Transverse colon (tissue), 4 donors: ENCODE results near the gene HECTD1. TPM values are rescaled to one million over a fixed set of nuclear protein-coding genes. Genes with fewer than 3 reads are reported as not detected.

ENCODE experiments used
- DNase-seq: peaks from one replicate; pipeline ENCODE4 v3.0.0-alpha.2; 2019
- H3K27ac ChIP-seq, 4 donors: fragments of 200-600 bp; sonication (generic); 2 replicates each; pipeline ENCODE4 v1.5.1; 2016 to 2018; ENCODE audit warnings: inconsistent platforms in 4 of 4
- H3K27me3 ChIP-seq: fragments of 200-600 bp; sonication (generic); 2 replicates; pipeline ENCODE4 v1.5.1; 2017; ENCODE audit warnings: inconsistent platforms
- H3K36me3 ChIP-seq, 4 donors: fragments of 200-600 bp; sonication (generic); 2 replicates each; pipeline ENCODE4 v1.5.1; 2017 to 2019; ENCODE audit warnings: inconsistent platforms in 4 of 4
- H3K4me1 ChIP-seq, 4 donors: fragments of 200-600 bp; sonication (generic); 2 replicates each; pipeline ENCODE4 v1.5.1; 2017 to 2020; ENCODE audit warnings: inconsistent platforms in 4 of 4
- H3K4me3 ChIP-seq, 4 donors: fragments of 200-600 bp; sonication (generic); 1 replicate in 1 of 4; 2 replicates in 3 of 4; pipeline versions ENCODE4 v1.5.1 to v1.6.1; 2017 to 2019; ENCODE audit warnings: inconsistent platforms in 4 of 4
- H3K9me3 ChIP-seq, 2 donors: fragments of 200-600 bp; sonication (generic); 2 replicates each; pipeline ENCODE4 v1.5.1; 2017 to 2019; ENCODE audit warnings: inconsistent platforms in 2 of 2
- CTCF ChIP-seq, 5 experiments: fragments of 200-600 bp in 3 of 5; fragments of 450-650 bp in 2 of 5; sonication (generic) in 3 of 5; IDR thresholded peaks; 1 replicate in 2 of 5; 2 replicates in 3 of 5; pipeline ENCODE4 v1.5.1; 2016 to 2017; ENCODE audit warnings: antibody characterized with exemption in 5 of 5, inconsistent platforms in 3 of 5, mild to moderate bottlenecking in 2 of 5, moderate library complexity in 1 of 5
- EP300 ChIP-seq: sonication (generic); formaldehyde crosslinking; IDR thresholded peaks from one replicate; pipeline ENCODE4 v1.6.1; 2017; ENCODE audit warnings: antibody characterized with exemption, low read depth
- POLR2A ChIP-seq: fragments of 450-650 bp; IDR thresholded peaks from one replicate; pipeline ENCODE4 v1.6.1; 2016; ENCODE audit warnings: antibody characterized with exemption, mild to moderate bottlenecking, moderate library complexity
- POLR2AphosphoS5 ChIP-seq, 3 donors: sonication (generic); formaldehyde crosslinking; IDR thresholded peaks; one replicate each; pipeline ENCODE4 v1.6.1; 2016; ENCODE audit warnings: antibody characterized with exemption in 3 of 3
- WGBS, 2 donors: methylation state at CpG; one replicate each; pipeline ENCODE4 v1.1.5; 2018; ENCODE audit warnings: low coverage in 1 of 2; 5-methylcytosine and 5-hydroxymethylcytosine counted together
- in situ Hi-C, 4 donors: fragments of 200-750 bp; cut with MboI; loops; one replicate each; pipeline versions ENCODE4 v1.15.0 to v1.15.1; 2017; ENCODE audit warnings: low sequenced_read_pairs in 3 of 4, low pct_ligation_motif_present in 1 of 4, low pct_unique_long_range_greater_than_20kb in 1 of 4
- intact Hi-C: fragments of 100-400 bp; cut with DNase I; formaldehyde crosslinking; loops from one replicate; pipeline ENCODE4 v1.15.1; 2023; ENCODE audit warnings: low total_unique reads
- total RNA-seq, 4 donors: library from RNA; depleted of rRNA; stranded (reverse); fragments of >200 nt; gene quantifications; one replicate each; pipeline ENCODE4 v1.1.0, GENCODE V29; 2016

The HECTD1 gene
- total RNA-seq, 4 donors from 2014 or later = 111 to 237 (median 154) TPM

- in situ Hi-C loops = no loop called here
- H3K9me3 ChIP-seq = no peaks in the 10 kb centered on the region
- 50 to 84% methylated on average over 1 to 2 of the region's 2 CpGs for WGBS, 2 donors
- H3K27me3 ChIP-seq = no peaks in the 10 kb centered on the region
- H3K4me1 ChIP-seq = peaks cover 0 to 13% (median 8%) of the 10 kb centered on the region in 4 donors
- intact Hi-C loops = no loop called here
- no peak overlapping the region for H3K4me3 ChIP-seq
- DNase-seq = no peak
- TF ChIP-seq CTCF (IDR thresholded peaks at IDR 0.05) (no peak), POLR2AphosphoS5 (IDR thresholded peaks at IDR 0.05) (no peak), EP300 (no peak), POLR2A (no peak)
- no peak overlapping the region for H3K27ac ChIP-seq
- H3K36me3 ChIP-seq = no peaks in the 10 kb centered on the region
Observed at GRCh38 chr14:31255286-31255685, 47.7 kb upstream of the HECTD1 start.

- no peak overlapping the region for H3K27ac ChIP-seq
- no peaks in the 10 kb centered on the region for H3K36me3 ChIP-seq
- H3K4me1 ChIP-seq = peaks cover 0 to 13% (median 8%) of the 10 kb centered on the region in 4 donors
- in situ Hi-C loops = no loop called here
- no peak overlapping the region for H3K4me3 ChIP-seq
- no peak for TF ChIP-seq EP300
- WGBS, 2 donors = 95 to 100% methylated on average over 2 to 9 of the region's 9 CpGs
- no peaks in the 10 kb centered on the region for H3K9me3 ChIP-seq
- intact Hi-C loops = no loop called here
- no peaks in the 10 kb centered on the region for H3K27me3 ChIP-seq
- DNase-seq = no peak
Observed at GRCh38 chr14:31253746-31254471, 46.3 kb upstream of the HECTD1 start.

- DNase-seq = no peak
- in situ Hi-C loops = no loop called here
- Histone ChIP-seq H3K4me3 (no peak overlapping the region), H3K27me3 (no peaks in the 10 kb centered on the region), H3K27ac (no peak overlapping the region), H3K9me3 (no peaks in the 10 kb centered on the region), H3K36me3 (no peaks in the 10 kb centered on the region), H3K4me1 (peaks cover 0 to 6% (median 4%) of the 10 kb centered on the region in 4 donors)
- intact Hi-C loops = no loop called here
- 83 to 95% methylated on average over 1 of the region's 1 CpG for WGBS, 2 donors
- TF ChIP-seq CTCF (IDR thresholded peaks at IDR 0.05) = no peak
- TF ChIP-seq POLR2AphosphoS5 (IDR thresholded peaks at IDR 0.05) = no peak
- no peak for TF ChIP-seq EP300
- TF ChIP-seq POLR2A = no peak
Observed at GRCh38 chr14:31252865-31253264, 45.3 kb upstream of the HECTD1 start.

GRCh38 chr14:31251028-31251958 is 43.7 kb upstream of the HECTD1 start:
- DNase-seq = peak; percentile 69
- WGBS, 2 donors = 44 to 64% methylated on average over 4 to 10 of the region's 10 CpGs
- Histone ChIP-seq H3K36me3 (no peaks in the 10 kb centered on the region), H3K27ac (peak overlapping the region; percentile 60 to 83 (median 76)), H3K27me3 (no peaks in the 10 kb centered on the region), H3K4me1 (peaks cover 0 to 6% (median 0%) of the 10 kb centered on the region in 4 donors), H3K4me3 (no peak overlapping the region), H3K9me3 (no peaks in the 10 kb centered on the region)
- TF ChIP-seq POLR2AphosphoS5 (IDR thresholded peaks at IDR 0.05) (peak; percentile 17 to 32 (median 32)), EP300 (no peak), CTCF (IDR thresholded peaks at IDR 0.05) (no peak), POLR2A (peak; percentile 54)
- intact Hi-C loops = no loop called here
- in situ Hi-C loops = no loop called here
